GM19324 (cell line): ENCODE results near the gene HOTAIR.

Experiments
- ATAC-seq: cut with Tn5 transposase; IDR thresholded peaks from one replicate; pipeline ENCODE4 v1.9.1; 2021; ENCODE audit warnings: mild to moderate bottlenecking, moderate library complexity; ENCODE audit not compliant: unreplicated experiment, low FRiP score

HOTAIR gene

DNA sequence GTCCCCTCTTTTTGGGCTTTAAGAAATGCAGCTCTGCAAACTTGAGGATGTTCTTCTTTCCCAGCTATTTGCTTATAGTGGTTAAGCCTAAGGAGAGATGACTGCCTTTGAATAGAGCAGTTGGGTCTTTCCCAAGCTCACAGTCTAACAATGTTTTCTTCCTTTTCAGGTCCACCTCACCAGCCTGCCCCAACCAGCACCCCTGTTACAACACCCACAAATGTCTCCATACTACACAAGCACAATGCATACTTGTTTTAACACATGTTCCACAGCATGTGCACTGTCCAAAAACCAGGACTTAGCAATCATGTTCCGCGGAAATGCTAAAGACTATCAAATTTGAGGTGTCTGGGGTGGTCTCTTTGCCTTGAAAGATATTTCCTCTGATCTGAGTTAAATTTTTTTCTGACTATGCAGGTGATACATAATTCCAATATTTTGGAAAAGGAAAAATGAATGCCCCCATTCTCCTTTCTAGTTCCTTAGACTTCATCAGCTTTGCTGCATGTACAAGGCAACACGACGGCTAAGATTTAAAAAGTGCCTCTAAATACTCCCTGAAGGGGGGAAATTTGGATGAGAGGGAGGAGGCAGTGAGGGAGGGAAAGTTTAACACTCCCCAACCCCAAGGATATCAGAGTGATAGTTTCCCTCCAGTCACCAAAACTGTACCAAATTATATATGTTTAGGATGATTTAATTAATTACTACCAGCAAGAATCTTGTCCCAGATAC is 42.7 kb downstream of the HOTAIR start:
- ATAC-seq = no peak

DNA sequence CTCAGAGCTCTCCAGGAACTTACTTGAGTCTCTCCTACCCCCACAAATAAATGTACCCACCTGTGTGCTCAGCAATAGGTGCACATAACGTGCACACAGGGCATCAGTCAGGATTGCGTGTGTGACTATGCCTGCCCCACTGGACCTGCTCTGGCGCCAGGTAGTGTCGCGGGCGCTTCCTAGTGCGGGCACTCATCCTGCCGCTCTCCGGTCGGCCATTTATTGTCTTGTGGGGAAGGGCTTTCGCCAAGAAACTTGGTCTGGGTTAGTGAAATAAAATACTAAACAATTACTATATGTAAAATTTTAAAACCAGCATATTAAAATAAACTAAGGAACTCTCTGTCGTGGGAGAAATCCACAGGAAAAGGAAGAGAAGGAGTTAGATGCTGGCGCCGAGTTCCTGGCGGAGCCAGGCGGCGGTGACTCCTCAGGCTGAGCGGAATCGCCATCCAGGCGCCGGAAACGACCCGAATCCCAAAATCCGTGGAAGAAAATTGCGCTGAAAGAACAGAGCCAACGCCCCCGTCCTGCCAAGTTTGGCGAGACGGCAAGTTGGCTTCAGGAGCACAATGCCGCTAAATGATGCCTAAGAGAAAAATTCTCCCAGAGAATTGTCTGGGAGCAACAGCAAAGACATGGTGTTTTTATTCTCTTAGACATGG is 44.0 kb downstream of the HOTAIR start:
- ATAC-seq = no peak

DNA sequence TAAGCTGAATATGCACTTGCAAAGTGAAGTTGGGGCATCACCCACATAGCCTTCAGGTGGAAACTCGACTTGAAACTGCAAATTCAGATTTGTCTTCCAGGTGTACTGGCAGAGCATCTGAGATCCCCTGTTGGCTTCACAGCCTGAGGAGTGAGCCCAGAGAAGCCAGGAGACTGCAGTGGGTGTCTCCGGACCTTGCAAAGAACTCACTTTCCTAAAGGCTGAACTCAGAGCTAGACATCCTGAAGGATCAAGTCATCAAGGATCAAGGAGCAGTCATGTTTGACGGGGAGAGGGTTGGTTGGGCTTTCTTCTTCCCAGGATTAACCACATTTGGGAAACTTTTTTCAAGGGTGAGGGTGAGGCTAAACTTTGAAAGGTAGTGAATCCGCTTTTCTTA is 45.2 kb downstream of the HOTAIR start:
- no peak for ATAC-seq

DNA sequence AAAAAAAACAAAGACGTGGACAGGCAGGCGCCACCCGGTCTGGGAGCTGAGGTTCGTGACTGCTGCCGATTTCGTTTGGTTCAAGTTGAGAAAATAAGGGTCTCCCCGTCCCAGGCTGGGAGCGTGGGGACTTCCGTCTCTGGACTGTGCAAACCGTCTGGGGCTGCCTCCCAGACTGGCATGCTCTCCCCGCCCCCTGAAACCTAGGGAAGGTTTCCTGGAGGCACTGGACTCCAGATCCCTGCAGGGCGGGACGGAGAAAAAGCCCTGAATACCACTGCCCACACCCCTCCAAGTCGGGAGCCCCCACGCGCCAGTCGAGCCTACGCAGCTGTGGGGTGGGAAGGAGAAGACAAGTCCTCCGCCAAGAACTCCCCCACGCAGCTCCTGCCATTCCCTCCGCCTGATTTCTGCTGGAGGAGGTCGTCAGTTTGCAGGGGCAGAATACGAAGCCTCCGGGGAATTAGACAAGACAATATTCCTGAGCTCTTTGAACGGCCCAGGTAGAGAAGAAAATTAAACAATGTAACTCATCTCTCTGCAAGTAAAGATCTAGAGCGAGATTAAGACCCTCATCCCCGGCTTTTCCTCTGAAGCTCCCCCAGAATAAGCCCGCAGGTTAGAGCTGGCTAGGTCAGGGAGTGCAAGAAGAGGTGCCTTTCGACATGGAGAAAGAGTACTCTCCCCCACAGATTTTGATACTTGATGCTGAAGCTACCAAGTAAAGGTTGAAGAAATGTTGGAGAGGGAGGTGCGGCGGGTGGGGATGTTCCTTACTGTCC is 46.5 kb downstream of the HOTAIR start:
- no peak for ATAC-seq

DNA sequence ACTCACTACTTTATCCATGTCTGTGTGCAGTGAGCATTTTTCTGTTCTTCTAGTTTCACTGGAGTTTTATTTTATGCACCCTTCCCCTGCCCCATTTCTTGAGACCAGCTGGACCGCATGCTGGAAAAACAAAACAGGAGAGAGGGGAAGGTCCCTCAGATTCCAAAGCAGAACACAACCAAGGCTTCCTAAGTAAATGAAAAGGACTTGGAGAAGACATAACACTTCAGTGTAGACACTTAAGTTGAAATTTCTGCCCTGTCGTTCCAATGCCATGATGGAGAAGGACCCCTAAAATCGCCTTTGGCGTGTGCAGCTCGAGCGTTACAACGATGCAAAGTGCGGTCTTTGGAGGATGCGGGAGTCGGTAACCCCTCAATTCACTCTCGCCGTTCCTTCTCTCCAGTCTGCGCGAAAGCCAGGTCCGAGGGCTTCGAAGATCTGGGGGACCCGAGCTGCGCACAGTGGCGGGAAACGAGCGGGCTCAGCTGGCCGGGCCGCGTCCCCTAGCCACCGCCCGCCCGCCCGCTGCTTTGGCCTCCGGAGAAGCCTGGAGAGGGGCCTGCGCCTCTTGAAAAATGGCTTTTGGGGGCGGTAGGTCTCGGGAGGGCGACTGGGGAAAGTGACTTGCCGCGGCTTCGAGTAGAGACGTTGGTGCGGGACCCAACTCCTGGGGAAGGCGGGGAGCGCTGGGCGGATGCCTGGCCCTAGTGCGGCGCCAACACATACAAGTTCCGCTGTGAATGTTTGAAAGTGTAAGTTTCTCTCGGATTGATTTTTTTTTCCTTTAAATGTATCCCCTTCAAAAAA is 47.3 kb downstream of the HOTAIR start:
- ATAC-seq = no peak

DNA sequence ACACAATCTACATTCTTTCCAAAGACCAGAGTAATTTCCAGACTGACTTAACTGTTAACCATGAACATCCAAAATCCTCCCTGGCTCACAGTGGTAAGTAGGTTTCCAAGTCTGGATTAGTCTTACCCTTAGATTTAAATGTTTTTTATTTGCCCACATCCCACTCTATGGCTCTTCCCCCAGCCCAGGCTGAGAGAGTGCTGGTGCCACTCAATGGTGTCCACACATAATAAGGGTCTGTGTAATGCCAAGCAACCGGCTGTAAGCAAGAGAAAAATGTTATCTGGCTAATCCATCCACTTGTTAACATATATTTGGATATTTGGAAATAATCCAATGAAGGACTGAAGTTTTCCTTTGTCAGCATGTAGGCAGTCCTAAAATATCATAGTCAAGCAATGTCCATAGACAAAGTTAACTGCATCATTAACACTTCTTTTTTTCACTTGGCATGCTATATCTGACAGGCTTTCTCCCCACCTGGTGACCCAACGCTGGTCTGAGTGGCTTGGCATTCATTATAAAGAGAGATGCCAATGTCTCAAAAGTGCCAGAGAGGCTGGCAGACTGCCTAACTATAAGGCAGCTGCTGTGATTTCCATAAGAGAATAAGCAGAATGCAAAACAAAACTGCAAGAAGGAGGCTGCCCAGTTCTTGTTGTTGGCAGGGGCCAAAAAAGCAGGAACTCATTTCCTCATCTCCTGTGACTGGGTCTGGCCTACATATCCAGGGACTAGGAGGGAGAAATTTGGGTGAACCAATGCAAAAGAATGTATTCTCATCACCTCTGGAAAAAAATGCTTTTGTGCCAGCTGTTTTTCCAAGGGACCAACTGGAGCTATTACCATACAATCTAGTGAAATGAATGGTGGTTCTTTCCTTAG is 50.0 kb downstream of the HOTAIR start:
- no peak for ATAC-seq

DNA sequence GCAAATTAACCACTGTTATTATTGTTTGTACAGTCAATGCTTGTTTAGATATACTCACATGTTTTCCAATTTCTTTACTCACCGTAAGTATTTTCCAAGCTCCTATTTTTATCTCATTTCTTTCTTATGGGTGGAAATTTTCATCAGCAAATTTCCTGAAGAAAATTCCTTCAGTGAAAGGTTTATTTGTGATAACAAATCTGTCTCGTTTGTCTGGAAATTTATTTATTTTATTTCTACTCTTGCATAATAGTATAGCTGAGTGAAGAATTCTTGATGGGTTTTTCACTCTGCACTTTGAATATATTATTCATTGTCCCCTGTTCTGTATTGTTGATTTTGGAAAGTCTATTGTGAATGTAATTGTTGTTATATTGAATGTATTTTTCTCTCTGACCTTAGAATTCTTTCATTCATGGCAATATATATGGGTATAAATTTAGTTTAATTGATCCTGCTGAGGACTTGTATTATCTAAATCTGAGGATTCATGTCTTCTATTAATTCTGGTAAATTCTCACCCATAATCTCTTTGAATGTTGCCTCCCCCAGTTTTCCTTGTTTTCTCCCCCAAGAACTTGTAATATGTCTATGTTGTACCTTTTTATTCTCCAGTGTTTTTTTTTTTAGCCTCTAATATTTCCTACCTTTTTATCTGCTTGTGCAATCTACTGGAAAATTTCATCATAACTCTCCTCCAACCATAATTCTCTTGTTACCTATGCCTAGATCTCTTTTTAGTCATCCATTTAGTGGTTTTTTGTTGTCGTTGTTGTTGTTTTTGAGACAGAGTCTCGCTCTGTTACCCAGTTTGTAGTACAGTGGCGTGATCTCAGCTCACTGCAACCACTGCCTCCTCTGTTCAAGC is 57.7 kb downstream of the HOTAIR start:
- ATAC-seq = no peak
